Measurements from ENCODE around the gene KCNG2. TPM values are rescaled to one million over a fixed set of nuclear protein-coding genes. Genes with fewer than 3 reads are reported as not detected.

The KCNG2 gene
- total and polyA plus RNA-seq, 2 of the 8 experiments (the other 6 are each of a cell fraction or from before 2014, with no cell fraction given): 0.19 to 0.74 TPM

DNA sequence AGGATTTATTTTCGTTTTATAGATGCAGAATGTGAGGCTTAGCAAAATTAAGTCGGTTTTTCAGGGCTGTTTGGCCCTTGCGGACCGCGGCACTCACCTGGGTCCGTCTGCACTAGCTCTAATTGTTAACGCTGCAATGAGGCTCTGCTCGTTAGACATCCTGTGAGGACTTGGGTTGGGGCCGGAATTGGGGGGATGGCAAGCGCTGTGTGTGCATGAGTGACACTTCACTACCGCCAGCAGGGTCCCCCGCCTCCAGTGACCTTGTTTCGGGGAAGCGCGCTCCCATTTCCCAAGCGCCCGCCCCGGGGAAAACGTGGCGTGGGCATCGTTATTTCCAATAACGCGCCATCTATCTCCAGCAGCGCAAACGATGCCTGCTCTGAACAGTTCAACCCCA is 54.2 kb downstream of the KCNG2 start (continued):
- TF ChIP-seq, protein P1, sequence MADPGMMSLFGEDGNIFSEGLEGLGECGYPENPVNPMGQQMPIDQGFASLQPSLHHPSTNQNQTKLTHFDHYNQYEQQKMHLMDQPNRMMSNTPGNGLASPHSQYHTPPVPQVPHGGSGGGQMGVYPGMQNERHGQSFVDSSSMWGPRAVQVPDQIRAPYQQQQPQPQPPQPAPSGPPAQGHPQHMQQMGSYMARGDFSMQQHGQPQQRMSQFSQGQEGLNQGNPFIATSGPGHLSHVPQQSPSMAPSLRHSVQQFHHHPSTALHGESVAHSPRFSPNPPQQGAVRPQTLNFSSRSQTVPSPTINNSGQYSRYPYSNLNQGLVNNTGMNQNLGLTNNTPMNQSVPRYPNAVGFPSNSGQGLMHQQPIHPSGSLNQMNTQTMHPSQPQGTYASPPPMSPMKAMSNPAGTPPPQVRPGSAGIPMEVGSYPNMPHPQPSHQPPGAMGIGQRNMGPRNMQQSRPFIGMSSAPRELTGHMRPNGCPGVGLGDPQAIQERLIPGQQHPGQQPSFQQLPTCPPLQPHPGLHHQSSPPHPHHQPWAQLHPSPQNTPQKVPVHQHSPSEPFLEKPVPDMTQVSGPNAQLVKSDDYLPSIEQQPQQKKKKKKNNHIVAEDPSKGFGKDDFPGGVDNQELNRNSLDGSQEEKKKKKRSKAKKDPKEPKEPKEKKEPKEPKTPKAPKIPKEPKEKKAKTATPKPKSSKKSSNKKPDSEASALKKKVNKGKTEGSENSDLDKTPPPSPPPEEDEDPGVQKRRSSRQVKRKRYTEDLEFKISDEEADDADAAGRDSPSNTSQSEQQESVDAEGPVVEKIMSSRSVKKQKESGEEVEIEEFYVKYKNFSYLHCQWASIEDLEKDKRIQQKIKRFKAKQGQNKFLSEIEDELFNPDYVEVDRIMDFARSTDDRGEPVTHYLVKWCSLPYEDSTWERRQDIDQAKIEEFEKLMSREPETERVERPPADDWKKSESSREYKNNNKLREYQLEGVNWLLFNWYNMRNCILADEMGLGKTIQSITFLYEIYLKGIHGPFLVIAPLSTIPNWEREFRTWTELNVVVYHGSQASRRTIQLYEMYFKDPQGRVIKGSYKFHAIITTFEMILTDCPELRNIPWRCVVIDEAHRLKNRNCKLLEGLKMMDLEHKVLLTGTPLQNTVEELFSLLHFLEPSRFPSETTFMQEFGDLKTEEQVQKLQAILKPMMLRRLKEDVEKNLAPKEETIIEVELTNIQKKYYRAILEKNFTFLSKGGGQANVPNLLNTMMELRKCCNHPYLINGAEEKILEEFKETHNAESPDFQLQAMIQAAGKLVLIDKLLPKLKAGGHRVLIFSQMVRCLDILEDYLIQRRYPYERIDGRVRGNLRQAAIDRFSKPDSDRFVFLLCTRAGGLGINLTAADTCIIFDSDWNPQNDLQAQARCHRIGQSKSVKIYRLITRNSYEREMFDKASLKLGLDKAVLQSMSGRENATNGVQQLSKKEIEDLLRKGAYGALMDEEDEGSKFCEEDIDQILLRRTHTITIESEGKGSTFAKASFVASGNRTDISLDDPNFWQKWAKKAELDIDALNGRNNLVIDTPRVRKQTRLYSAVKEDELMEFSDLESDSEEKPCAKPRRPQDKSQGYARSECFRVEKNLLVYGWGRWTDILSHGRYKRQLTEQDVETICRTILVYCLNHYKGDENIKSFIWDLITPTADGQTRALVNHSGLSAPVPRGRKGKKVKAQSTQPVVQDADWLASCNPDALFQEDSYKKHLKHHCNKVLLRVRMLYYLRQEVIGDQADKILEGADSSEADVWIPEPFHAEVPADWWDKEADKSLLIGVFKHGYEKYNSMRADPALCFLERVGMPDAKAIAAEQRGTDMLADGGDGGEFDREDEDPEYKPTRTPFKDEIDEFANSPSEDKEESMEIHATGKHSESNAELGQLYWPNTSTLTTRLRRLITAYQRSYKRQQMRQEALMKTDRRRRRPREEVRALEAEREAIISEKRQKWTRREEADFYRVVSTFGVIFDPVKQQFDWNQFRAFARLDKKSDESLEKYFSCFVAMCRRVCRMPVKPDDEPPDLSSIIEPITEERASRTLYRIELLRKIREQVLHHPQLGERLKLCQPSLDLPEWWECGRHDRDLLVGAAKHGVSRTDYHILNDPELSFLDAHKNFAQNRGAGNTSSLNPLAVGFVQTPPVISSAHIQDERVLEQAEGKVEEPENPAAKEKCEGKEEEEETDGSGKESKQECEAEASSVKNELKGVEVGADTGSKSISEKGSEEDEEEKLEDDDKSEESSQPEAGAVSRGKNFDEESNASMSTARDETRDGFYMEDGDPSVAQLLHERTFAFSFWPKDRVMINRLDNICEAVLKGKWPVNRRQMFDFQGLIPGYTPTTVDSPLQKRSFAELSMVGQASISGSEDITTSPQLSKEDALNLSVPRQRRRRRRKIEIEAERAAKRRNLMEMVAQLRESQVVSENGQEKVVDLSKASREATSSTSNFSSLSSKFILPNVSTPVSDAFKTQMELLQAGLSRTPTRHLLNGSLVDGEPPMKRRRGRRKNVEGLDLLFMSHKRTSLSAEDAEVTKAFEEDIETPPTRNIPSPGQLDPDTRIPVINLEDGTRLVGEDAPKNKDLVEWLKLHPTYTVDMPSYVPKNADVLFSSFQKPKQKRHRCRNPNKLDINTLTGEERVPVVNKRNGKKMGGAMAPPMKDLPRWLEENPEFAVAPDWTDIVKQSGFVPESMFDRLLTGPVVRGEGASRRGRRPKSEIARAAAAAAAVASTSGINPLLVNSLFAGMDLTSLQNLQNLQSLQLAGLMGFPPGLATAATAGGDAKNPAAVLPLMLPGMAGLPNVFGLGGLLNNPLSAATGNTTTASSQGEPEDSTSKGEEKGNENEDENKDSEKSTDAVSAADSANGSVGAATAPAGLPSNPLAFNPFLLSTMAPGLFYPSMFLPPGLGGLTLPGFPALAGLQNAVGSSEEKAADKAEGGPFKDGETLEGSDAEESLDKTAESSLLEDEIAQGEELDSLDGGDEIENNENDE (IDR thresholded peaks at IDR 0.05; ENCODE audit: insufficient replicate concordance, low read length): no peak
- TF ChIP-seq ASH2L (IDR thresholded peaks at IDR 0.05; ENCODE audit: low read length) (no peak), TAF7 (optimal IDR thresholded peaks at IDR 0.05; ENCODE audit: borderline replicate concordance, low read depth, low read length) (no peak), SP1 (IDR thresholded peaks at IDR 0.05; ENCODE audit: low read depth, low read length) (no peak), BRCA1 (IDR thresholded peaks at IDR 0.05; ENCODE audit: low read depth, low read length) (no peak)

Measured in H1 (cell line).